H1 (cell line): Measurements from ENCODE around the gene ZBTB37.

Experiments
- BCL11A ChIP-seq, 2 experiments: IDR thresholded peaks; one replicate each; pipeline ENCODE4 v1.6.1; 2011; ENCODE audit warnings: low read depth in 2 of 2, low read length in 2 of 2, mild to moderate bottlenecking in 2 of 2
- CTCF ChIP-seq, 3 experiments: IDR thresholded peaks; 1 replicate in 2 of 3; 2 replicates in 1 of 3; pipeline versions ENCODE4 v1.5.1 to v1.6.1; 2011; ENCODE audit warnings: low read length in 3 of 3, mild to moderate bottlenecking in 3 of 3, inconsistent platforms in 2 of 3, low read depth in 1 of 3, moderate library complexity in 1 of 3; ENCODE audit not compliant: insufficient read depth in 1 of 3; ENCODE audit errors: control extremely low read depth in 1 of 3
- POLR2A ChIP-seq, 2 experiments: IDR thresholded peaks; 1 replicate in 1 of 2; 2 replicates in 1 of 2; pipeline ENCODE4 v1.6.1; 2011; ENCODE audit warnings: low read depth in 2 of 2, low read length in 2 of 2, mild to moderate bottlenecking in 2 of 2; ENCODE audit errors: control extremely low read depth in 1 of 2

GRCh38 chr1:173913111-173913510 lies 44.9 kb downstream of the ZBTB37 start:
- TF ChIP-seq BCL11A (IDR thresholded peaks at IDR 0.05; ENCODE audit: low read depth in 2 of 2, low read length in 2 of 2) (no peak), CTCF (IDR thresholded peaks at IDR 0.05; ENCODE audit: control extremely low read depth in 1 of 3, insufficient read depth in 1 of 3, low read depth in 1 of 3, low read length in 3 of 3) (no peak), POLR2A (IDR thresholded peaks at IDR 0.05; ENCODE audit: control extremely low read depth in 1 of 2, low read depth in 2 of 2, low read length in 2 of 2) (no peak)
